ENCODE measurements around the gene DNM1L. TPM values are rescaled to one million over a fixed set of nuclear protein-coding genes. Genes with fewer than 3 reads are reported as not detected.
"Not testable (repeated sequence)": the region's sequence is repeated elsewhere in the genome, so short reads cannot be mapped to it uniquely, and the experiment has no call there.

DNM1L gene
- total and polyA plus RNA-seq, 8 donors: 17.7 to 157 (median 36.7) TPM

DNA sequence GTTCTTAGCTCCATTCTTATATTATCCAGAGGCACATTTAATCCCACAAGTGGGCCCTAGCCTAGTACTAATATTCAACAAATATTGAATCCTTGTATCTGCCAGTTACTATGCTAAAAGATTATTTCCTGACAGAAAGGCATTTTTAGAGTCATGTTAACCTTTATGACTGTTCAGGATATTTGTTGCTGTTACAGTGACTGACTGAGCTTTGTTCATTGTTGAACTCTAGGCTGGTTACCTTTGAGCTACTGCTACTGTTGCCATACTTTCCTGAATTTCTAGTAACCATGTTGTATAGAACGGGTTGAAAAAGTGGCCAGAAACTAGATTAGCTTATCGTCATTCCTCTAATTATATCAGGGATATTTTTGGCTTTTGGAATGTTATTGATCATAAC is 29.8 kb downstream of the DNM1L start:
- Histone ChIP-seq H3K4me1 (peaks cover 0 to 10% (median 4%) of the 10 kb centered on the region in 4 donors), H3K9me3 (no peaks in the 10 kb centered on the region), H3K27me3 (no peaks in the 10 kb centered on the region), H3K27ac (no peak overlapping the region), H3K36me3 (peaks cover 10 to 63% (median 55%) of the 10 kb centered on the region in 4 donors), H3K4me3 (no peak overlapping the region)
- DNase-seq: peak in 1 of 2 donors; percentile 26
- TF ChIP-seq EP300 (IDR thresholded peaks at IDR 0.05) (no peak), POLR2AphosphoS5 (IDR thresholded peaks at IDR 0.05) (no peak)
- TF ChIP-seq, protein P1, sequence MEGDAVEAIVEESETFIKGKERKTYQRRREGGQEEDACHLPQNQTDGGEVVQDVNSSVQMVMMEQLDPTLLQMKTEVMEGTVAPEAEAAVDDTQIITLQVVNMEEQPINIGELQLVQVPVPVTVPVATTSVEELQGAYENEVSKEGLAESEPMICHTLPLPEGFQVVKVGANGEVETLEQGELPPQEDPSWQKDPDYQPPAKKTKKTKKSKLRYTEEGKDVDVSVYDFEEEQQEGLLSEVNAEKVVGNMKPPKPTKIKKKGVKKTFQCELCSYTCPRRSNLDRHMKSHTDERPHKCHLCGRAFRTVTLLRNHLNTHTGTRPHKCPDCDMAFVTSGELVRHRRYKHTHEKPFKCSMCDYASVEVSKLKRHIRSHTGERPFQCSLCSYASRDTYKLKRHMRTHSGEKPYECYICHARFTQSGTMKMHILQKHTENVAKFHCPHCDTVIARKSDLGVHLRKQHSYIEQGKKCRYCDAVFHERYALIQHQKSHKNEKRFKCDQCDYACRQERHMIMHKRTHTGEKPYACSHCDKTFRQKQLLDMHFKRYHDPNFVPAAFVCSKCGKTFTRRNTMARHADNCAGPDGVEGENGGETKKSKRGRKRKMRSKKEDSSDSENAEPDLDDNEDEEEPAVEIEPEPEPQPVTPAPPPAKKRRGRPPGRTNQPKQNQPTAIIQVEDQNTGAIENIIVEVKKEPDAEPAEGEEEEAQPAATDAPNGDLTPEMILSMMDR (IDR thresholded peaks at IDR 0.05): no peak
- intact Hi-C loops (cut with DNase I; ENCODE audit: low total_unique reads): no loop called here
- 66 to 83% (median 76%) methylated on average over 2 of the region's 2 CpGs for whole genome bisulfite sequencing, 5 donors

DNA sequence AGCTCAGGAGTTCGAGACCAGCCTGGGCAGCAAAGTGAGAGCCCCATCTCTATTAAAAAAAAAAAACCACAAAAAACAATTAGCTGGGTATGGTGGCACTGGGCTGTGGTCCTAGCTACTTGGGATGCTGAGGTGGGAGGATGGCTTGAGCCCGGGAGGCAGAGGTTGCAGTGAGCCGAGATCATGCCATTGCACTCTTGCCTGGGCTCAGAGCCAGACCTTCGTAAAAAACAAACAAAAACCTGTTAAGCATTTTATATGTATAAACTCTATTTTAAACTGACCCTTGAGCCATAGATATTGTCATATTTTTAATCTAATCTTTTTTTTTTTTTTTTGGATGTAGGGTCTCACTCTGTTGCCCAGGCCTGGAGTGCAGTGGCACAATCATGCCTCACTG is 35.7 kb downstream of the DNM1L start:
- no peaks in the 10 kb centered on the region for H3K27me3 ChIP-seq
- no peaks in the 10 kb centered on the region for H3K4me1 ChIP-seq
- no peaks in the 10 kb centered on the region for H3K9me3 ChIP-seq
- intact Hi-C loops (cut with DNase I; ENCODE audit: low total_unique reads): no loop called here
- no peak overlapping the region for H3K4me3 ChIP-seq
- 44 to 63% (median 47%) methylated on average over 4 of the region's 4 CpGs for WGBS, 5 donors
- peak in 1 of 2 donors; percentile 6 for DNase-seq
- TF ChIP-seq EP300 (IDR thresholded peaks at IDR 0.05) (no peak), POLR2AphosphoS5 (IDR thresholded peaks at IDR 0.05) (no peak), POLR2A (IDR thresholded peaks at IDR 0.05) (no peak)
- TF ChIP-seq, protein P1 (IDR thresholded peaks at IDR 0.05): no peak
- H3K36me3 ChIP-seq: peaks cover 10 to 76% (median 69%) of the 10 kb centered on the region in 4 donors
- no peak overlapping the region for H3K27ac ChIP-seq

DNA sequence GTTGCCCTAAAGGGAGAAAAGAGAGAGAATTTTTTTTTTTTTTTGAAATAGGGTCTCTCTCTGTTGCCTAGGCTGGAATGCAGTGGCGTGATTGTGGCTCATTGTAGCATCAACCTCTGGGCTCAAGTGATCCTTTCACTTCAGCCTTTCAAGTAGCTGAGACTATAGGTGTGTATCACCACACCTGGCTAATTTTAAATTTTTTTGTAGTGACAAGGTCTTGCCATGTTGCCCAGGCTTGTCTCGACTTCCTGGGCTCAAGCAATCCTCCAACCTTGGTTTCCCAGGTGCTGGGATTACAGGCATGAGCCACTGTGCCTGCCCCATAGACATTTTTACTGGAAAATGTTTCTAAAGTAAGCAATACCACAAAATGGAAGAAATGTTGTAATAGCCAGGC is 39.8 kb downstream of the DNM1L start:
- no peak for DNase-seq
- Histone ChIP-seq H3K4me1 (no peaks in the 10 kb centered on the region), H3K4me3 (no peak overlapping the region), H3K9me3 (no peaks in the 10 kb centered on the region), H3K27ac (no peak overlapping the region), H3K27me3 (no peaks in the 10 kb centered on the region), H3K36me3 (peaks cover 8 to 75% (median 62%) of the 10 kb centered on the region in 4 donors)
- intact Hi-C loops (cut with DNase I; ENCODE audit: low total_unique reads): no loop called here
- no peak for TF ChIP-seq POLR2A (IDR thresholded peaks at IDR 0.05)
- 88 to 100% (median 98%) methylated on average over 2 of the region's 2 CpGs for WGBS, 5 donors

DNA sequence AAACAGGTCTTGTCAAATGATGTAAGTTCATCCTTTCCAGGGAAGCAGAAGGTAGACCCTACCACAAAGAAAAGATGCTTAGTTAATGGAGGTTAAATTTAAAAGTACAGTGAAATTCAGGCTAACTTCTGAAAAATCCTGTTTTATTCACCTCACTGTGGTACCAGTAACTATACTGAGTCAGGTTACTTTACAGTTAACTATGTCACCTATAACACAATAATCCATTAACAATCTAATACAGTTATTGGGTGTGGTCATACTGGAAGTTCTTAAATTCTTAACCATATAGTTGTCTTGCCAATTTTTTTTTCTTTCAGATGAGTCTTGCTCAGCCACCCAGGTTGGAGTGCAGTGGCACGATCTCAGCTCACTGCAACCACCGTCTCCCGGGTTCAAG is 46.2 kb downstream of the DNM1L start:
- H3K4me1 ChIP-seq; H3K9me3 ChIP-seq; H3K4me3 ChIP-seq; H3K27ac ChIP-seq; DNase-seq; intact Hi-C loops (cut with DNase I; ENCODE audit: low total_unique reads); H3K27me3 ChIP-seq: not testable (repeated sequence)
- peaks cover 10 to 90% (median 80%) of the 10 kb centered on the region in 4 donors for H3K36me3 ChIP-seq
- WGBS, 5 donors: 93 to 99% (median 98%) methylated on average over 3 of the region's 3 CpGs

DNA sequence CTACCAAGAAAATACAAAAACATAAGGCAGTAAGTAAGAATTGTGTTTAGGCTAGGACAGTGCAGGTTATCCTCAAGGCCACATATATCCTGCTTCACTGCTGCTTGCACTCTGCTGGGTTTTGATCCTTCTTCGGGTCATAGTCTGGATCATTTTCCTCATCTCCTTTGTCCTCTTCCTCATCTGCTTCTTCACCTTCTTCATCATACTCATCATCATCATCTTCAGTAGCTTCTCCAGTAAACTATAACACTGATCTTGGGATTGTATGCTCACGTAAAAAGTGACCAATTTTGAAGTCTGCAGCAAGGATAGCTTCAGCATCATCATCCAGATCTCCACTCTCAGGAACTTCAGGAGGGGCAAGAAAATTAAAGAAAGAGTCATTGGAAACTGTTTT is 47.2 kb downstream of the DNM1L start:
- DNase-seq: no peak
- Histone ChIP-seq H3K36me3 (peaks cover 12 to 90% (median 80%) of the 10 kb centered on the region in 4 donors), H3K27ac (no peak overlapping the region), H3K4me3 (no peak overlapping the region), H3K4me1 (no peaks in the 10 kb centered on the region), H3K9me3 (no peaks in the 10 kb centered on the region), H3K27me3 (no peaks in the 10 kb centered on the region)
- TF ChIP-seq, protein P1 (IDR thresholded peaks at IDR 0.05): no peak
- TF ChIP-seq POLR2A (IDR thresholded peaks at IDR 0.05) (no peak), EP300 (IDR thresholded peaks at IDR 0.05) (no peak), POLR2AphosphoS5 (IDR thresholded peaks at IDR 0.05) (no peak)
- intact Hi-C loops (cut with DNase I; ENCODE audit: low total_unique reads): no loop called here
- 92 to 98% (median 95%) methylated on average over 2 of the region's 2 CpGs for WGBS, 5 donors
